ENCODE data around the gene EIF4G3. TPM values are rescaled to one million over a fixed set of nuclear protein-coding genes. Genes with fewer than 3 reads are reported as not detected.

Gene EIF4G3
- total and polyA plus RNA-seq, 2 donors (not counting 1 experiment from before 2014, with no cell fraction given), result 33.6 to 76.0 TPM

DNA sequence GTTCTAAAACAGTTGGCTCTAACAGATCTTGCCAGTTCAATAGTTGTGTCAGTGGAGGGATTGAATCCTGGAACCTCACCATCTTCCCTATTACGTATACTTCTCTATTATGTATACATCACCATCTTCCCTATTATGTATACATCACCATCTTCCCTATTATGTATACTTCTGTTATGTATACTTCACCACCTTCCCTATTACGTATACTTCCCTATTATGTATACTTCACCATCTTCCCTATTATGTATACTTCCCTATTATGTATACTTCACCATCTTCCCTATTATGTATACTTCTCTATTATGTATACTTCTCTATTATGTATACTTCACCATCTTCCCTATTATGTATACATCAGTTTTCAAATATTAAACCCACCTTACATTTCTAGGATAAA lies 355.2 kb downstream of the EIF4G3 start:
- Histone ChIP-seq H3K4me2 (replicated peaks; ENCODE audit: low read depth, low read length, poor library complexity, severe bottlenecking) (no peak overlapping the region), H3K9ac (ENCODE audit: low read length) (no peak overlapping the region), H3K27me3 (replicated peaks in 1 of 4; ENCODE audit: control extremely low read depth in 1 of 4, control insufficient read depth in 3 of 4, insufficient read depth in 4 of 4, low read length in 3 of 4) (no peaks in the 10 kb centered on the region), H2AFZ (ENCODE audit: insufficient read depth, low read depth, low read length, poor library complexity, severe bottlenecking) (no peak overlapping the region), H3K4me3 (ENCODE audit: control extremely low read depth in 1 of 5, extremely low read depth in 1 of 5, insufficient read depth in 1 of 5, low read depth in 2 of 5, low read length in 4 of 5) (no peak overlapping the region), H3K9me3 (ENCODE audit: control extremely low read depth in 1 of 3, control insufficient read depth in 2 of 3, insufficient read depth in 1 of 3, low read length in 2 of 3) (peaks cover 0 to 1% (median 0%) of the 10 kb centered on the region in 3 donors), H3K79me2 (ENCODE audit: control insufficient read depth, insufficient read depth, low read length) (no peaks in the 10 kb centered on the region), H3K36me3 (replicated peaks in 1 of 2; ENCODE audit: control extremely low read depth in 1 of 2, control insufficient read depth in 1 of 2, extremely low read depth in 1 of 2, insufficient read depth in 2 of 2, low read length in 1 of 2) (peaks cover 2 to 59% of the 10 kb centered on the region in 2 experiments), H3K27ac (ENCODE audit: low read length in 2 of 2) (no peak overlapping the region), H4K20me1 (ENCODE audit: control insufficient read depth, insufficient read depth, low read length, poor library complexity, severe bottlenecking) (no peaks in the 10 kb centered on the region), H3K4me1 (ENCODE audit: control insufficient read depth in 2 of 2, insufficient read depth in 2 of 2, low read length in 2 of 2) (no peaks in the 10 kb centered on the region)
- POLR2A ChIA-PET, result no interaction called here
- Mint-ChIP-seq H3K4me3 (no peak overlapping the region), H3K9me3 (ENCODE audit: insufficient read depth) (no peaks in the 10 kb centered on the region), H3K27ac (no peak overlapping the region), H3K4me1 (no peaks in the 10 kb centered on the region), H3K27me3 (no peaks in the 10 kb centered on the region)
- DNase-seq (no peak), ATAC-seq (ENCODE audit: low read depth) (no peak)
- CTCF ChIA-PET, result no interaction called here
- WGBS (ENCODE audit: insufficient coverage), result no CpG with 5 or more reads among the region's 2 CpGs
- intact Hi-C loops (cut with micrococcal nuclease), result no loop called here
- TF ChIP-seq, protein P1, sequence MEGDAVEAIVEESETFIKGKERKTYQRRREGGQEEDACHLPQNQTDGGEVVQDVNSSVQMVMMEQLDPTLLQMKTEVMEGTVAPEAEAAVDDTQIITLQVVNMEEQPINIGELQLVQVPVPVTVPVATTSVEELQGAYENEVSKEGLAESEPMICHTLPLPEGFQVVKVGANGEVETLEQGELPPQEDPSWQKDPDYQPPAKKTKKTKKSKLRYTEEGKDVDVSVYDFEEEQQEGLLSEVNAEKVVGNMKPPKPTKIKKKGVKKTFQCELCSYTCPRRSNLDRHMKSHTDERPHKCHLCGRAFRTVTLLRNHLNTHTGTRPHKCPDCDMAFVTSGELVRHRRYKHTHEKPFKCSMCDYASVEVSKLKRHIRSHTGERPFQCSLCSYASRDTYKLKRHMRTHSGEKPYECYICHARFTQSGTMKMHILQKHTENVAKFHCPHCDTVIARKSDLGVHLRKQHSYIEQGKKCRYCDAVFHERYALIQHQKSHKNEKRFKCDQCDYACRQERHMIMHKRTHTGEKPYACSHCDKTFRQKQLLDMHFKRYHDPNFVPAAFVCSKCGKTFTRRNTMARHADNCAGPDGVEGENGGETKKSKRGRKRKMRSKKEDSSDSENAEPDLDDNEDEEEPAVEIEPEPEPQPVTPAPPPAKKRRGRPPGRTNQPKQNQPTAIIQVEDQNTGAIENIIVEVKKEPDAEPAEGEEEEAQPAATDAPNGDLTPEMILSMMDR (IDR thresholded peaks at IDR 0.05), result no peak
- no peak for TF ChIP-seq EZH2 (IDR thresholded peaks at IDR 0.05; ENCODE audit: borderline replicate concordance, insufficient read depth, low read depth, low read length, poor library complexity, severe bottlenecking)

DNA sequence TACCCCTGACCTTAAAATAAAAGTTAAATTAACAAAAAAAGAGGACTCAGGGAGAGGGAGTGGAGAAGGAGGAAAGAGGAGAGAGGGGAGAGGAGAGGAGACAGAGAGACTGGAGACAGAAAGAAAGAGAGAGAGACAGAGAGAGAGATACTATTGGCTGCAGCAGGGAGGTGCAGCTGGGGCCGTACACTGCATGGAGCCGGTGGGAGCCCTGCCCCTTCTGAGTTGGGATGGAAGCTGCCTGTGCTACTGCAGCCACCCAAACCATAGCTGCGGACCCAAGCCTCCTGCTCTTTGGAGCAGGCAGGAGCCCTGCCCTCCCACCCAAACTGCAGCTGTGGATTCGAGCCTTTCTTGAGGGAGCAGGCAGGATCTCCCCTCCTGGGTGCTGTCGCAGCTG lies 356.9 kb downstream of the EIF4G3 start:
- Histone ChIP-seq H4K20me1 (ENCODE audit: control insufficient read depth, insufficient read depth, low read length, poor library complexity, severe bottlenecking) (no peaks in the 10 kb centered on the region), H3K27me3 (replicated peaks in 1 of 4; ENCODE audit: control extremely low read depth in 1 of 4, control insufficient read depth in 3 of 4, insufficient read depth in 4 of 4, low read length in 3 of 4) (no peaks in the 10 kb centered on the region), H2AFZ (ENCODE audit: insufficient read depth, low read depth, low read length, poor library complexity, severe bottlenecking) (no peak overlapping the region), H3K9ac (ENCODE audit: low read length) (no peak overlapping the region), H3K4me1 (ENCODE audit: control insufficient read depth in 2 of 2, insufficient read depth in 2 of 2, low read length in 2 of 2) (no peaks in the 10 kb centered on the region), H3K36me3 (replicated peaks in 1 of 2; ENCODE audit: control extremely low read depth in 1 of 2, control insufficient read depth in 1 of 2, extremely low read depth in 1 of 2, insufficient read depth in 2 of 2, low read length in 1 of 2) (peaks cover 2 to 50% of the 10 kb centered on the region in 2 experiments), H3K79me2 (ENCODE audit: control insufficient read depth, insufficient read depth, low read length) (no peaks in the 10 kb centered on the region), H3K4me2 (replicated peaks; ENCODE audit: low read depth, low read length, poor library complexity, severe bottlenecking) (no peak overlapping the region), H3K4me3 (ENCODE audit: control extremely low read depth in 1 of 5, extremely low read depth in 1 of 5, insufficient read depth in 1 of 5, low read depth in 2 of 5, low read length in 4 of 5) (no peak overlapping the region), H3K27ac (ENCODE audit: low read length in 2 of 2) (no peak overlapping the region), H3K9me3 (ENCODE audit: control extremely low read depth in 1 of 3, control insufficient read depth in 2 of 3, insufficient read depth in 1 of 3, low read length in 2 of 3) (peaks cover 0 to 1% (median 0%) of the 10 kb centered on the region in 3 donors)
- H3K4me1 Mint-ChIP-seq, result no peaks in the 10 kb centered on the region
- WGBS (ENCODE audit: insufficient coverage), result 100% methylated on average over 4 of the region's 5 CpGs
- no peak overlapping the region for H3K4me3 Mint-ChIP-seq
- no peaks in the 10 kb centered on the region for H3K9me3 Mint-ChIP-seq (ENCODE audit: insufficient read depth)
- no peaks in the 10 kb centered on the region for H3K27me3 Mint-ChIP-seq
- intact Hi-C loops (cut with micrococcal nuclease), result no loop called here
- H3K27ac Mint-ChIP-seq, result no peak overlapping the region
- TF ChIP-seq EZH2 (IDR thresholded peaks at IDR 0.05; ENCODE audit: borderline replicate concordance, insufficient read depth, low read depth, low read length, poor library complexity, severe bottlenecking), result no peak
- TF ChIP-seq, protein P1 (IDR thresholded peaks at IDR 0.05), result no peak
- DNase-seq (no peak), ATAC-seq (ENCODE audit: low read depth) (no peak)
- ChIA-PET POLR2A (no interaction called here), CTCF (no interaction called here)
